HG03342 (cell line): Measurements from ENCODE around the gene AGTRAP.

Source experiments
- ATAC-seq: cut with Tn5 transposase; IDR thresholded peaks from one replicate; pipeline ENCODE4 v1.9.1; 2021; ENCODE audit warnings: mild to moderate bottlenecking, moderate library complexity; ENCODE audit not compliant: unreplicated experiment

AGTRAP gene

GRCh38 chr1:11757047-11757446 lies 21.1 kb downstream of the AGTRAP start:
- ATAC-seq: no peak

- no peak for ATAC-seq
Measured at GRCh38 chr1:11759791-11760190, 23.9 kb downstream of the AGTRAP start.

GRCh38 chr1:11761285-11761684 lies 25.3 kb downstream of the AGTRAP start:
- ATAC-seq: no peak

- no peak for ATAC-seq
Measured at GRCh38 chr1:11761988-11762406, 26.1 kb downstream of the AGTRAP start, which contains the start of gene C1orf167. Gene C1orf167, plus strand, starts transcription at chr1:11762193. Its CDS starts 2,208 bp downstream, at chr1:11764401.

- no peak for ATAC-seq
Measured at GRCh38 chr1:11764115-11764514, 28.2 kb downstream of the AGTRAP start.

GRCh38 chr1:11764519-11764918 lies 28.6 kb downstream of the AGTRAP start:
- no peak for ATAC-seq

- ATAC-seq: no peak
Measured at GRCh38 chr1:11765661-11766428, 29.9 kb downstream of the AGTRAP start.

GRCh38 chr1:11766429-11766776 lies 30.5 kb downstream of the AGTRAP start:
- ATAC-seq: no peak

- ATAC-seq: no peak
Measured at GRCh38 chr1:11767922-11768704, 32.2 kb downstream of the AGTRAP start.

GRCh38 chr1:11768821-11769220 lies 32.9 kb downstream of the AGTRAP start:
- no peak for ATAC-seq

- no peak for ATAC-seq
Measured at GRCh38 chr1:11769274-11769673, 33.3 kb downstream of the AGTRAP start.

GRCh38 chr1:11770011-11770410 lies 34.1 kb downstream of the AGTRAP start:
- no peak for ATAC-seq

- no peak for ATAC-seq
Measured at GRCh38 chr1:11771481-11772043, 35.6 kb downstream of the AGTRAP start.

- ATAC-seq: no peak
Measured at GRCh38 chr1:11772458-11772857, 36.5 kb downstream of the AGTRAP start.

- ATAC-seq: no peak
Measured at GRCh38 chr1:11774753-11775152, 38.8 kb downstream of the AGTRAP start.

GRCh38 chr1:11777658-11778322 lies 41.9 kb downstream of the AGTRAP start:
- no peak for ATAC-seq

GRCh38 chr1:11778336-11778735 lies 42.4 kb downstream of the AGTRAP start:
- no peak for ATAC-seq

- no peak for ATAC-seq
Measured at GRCh38 chr1:11778844-11779623, 43.1 kb downstream of the AGTRAP start.

- no peak for ATAC-seq
Measured at GRCh38 chr1:11779715-11780379, 43.9 kb downstream of the AGTRAP start.
